Fibroblast of villous mesenchyme (primary cell): ENCODE measurements around the gene ZNRF3. TPM values are rescaled to one million over a fixed set of nuclear protein-coding genes. Genes with fewer than 3 reads are reported as not detected.
"Not testable (repeated sequence)": the region's sequence is repeated elsewhere in the genome, so short reads cannot be mapped to it uniquely, and the experiment has no call there.

ENCODE experiments used
- DNase-seq: peaks from one replicate; pipeline ENCODE4 v3.0.0-alpha.2; 2010; ENCODE audit warnings: low read depth
- H3K4me3 ChIP-seq: 2 replicates; pipeline ENCODE4 v1.5.1; 2011; ENCODE audit warnings: low read depth, mild to moderate bottlenecking, low read length
- total RNA-seq: library from RNA; depleted of rRNA; stranded (reverse); fragments of >200 nt; gene quantifications from 2 replicates; pipeline ENCODE4 v1.2.3, GENCODE V29; 2012
- TF ChIP-seq, protein P1 (sequence below): IDR thresholded peaks from 2 replicates; pipeline ENCODE4 v1.5.1; 2012; ENCODE audit warnings: low read depth, mild to moderate bottlenecking, low read length; ENCODE audit not compliant: insufficient read depth

Gene ZNRF3
- total RNA-seq, 1 donor, result 1.7 TPM

DNA sequence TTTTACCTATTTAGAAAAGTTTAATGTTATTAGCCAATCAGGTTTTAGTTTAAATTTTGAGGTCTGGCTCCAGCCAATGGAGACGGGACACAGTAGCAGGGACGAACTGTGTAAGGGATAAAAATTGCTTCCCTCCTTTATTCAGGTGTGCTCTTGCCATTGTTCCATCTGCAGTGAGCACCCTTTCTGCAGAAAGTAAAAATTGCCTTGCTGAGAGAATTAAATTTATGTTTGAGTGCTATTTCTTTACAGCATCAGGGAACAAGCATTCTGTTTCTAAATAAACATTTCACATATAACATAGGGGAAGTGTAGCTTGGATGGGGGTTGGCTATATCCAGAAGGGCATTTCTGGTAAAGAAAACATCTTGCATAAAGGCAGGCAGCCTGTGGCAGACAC, 36.4 kb upstream of the ZNRF3 start:
- no peak for DNase-seq
- H3K4me3 ChIP-seq, result no peak overlapping the region
- TF ChIP-seq, protein P1, sequence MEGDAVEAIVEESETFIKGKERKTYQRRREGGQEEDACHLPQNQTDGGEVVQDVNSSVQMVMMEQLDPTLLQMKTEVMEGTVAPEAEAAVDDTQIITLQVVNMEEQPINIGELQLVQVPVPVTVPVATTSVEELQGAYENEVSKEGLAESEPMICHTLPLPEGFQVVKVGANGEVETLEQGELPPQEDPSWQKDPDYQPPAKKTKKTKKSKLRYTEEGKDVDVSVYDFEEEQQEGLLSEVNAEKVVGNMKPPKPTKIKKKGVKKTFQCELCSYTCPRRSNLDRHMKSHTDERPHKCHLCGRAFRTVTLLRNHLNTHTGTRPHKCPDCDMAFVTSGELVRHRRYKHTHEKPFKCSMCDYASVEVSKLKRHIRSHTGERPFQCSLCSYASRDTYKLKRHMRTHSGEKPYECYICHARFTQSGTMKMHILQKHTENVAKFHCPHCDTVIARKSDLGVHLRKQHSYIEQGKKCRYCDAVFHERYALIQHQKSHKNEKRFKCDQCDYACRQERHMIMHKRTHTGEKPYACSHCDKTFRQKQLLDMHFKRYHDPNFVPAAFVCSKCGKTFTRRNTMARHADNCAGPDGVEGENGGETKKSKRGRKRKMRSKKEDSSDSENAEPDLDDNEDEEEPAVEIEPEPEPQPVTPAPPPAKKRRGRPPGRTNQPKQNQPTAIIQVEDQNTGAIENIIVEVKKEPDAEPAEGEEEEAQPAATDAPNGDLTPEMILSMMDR, result no peak

DNA sequence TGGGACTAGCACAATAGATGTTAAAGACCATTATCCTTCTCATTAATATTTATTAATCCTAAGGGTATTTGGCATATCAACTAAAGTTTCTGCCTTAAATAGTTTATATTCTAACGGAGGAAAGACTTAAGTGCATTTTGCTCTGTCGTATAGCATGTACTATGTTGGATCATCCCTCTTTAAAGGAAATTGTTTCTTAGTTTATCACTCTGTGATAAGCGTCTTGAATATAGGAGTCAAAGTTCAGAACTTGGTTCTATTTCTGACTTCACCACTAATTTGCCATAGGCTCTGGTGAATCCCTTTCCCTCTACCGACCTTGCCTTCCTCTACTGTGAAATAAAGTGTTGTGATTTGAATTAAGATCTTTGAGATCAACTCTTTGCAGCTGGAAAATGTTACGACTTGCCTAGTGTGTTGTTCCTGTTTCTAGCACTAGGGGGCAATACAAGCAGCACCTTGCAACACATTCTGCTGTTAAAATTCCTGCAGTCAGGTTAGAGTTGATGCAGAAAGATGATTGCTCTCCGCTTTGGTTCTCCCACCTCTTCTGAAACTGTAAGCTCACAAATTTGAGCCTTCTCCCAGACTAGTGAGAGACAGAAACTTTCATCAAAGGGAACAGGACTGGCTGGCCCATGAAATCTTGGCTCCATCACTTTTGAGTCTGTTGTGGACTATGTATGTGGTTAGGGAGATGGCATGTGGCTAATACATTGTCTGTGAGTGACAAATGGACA, 27.8 kb upstream of the ZNRF3 start:
- DNase-seq, result peak; percentile 78
- no peak overlapping the region for H3K4me3 ChIP-seq
- TF ChIP-seq, protein P1, result peak; percentile 92

DNA sequence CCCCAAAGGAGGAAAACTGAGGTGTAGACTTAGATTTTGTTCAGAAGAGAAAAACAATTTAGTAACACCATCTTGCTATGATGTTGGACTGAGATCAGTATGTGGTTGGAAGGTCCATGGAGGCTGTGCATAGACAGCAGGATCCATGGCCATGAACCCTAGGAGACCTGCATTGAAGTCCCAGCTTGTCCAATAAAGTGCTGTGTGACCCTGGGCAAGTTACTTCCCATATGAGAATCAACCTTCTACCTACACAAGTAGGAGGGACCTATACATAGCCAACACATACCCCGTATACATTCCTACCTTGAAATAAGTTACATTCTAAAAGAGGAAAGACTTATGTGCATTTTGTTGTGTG, 27.3 kb upstream of the ZNRF3 start:
- DNase-seq, result no peak
- no peak overlapping the region for H3K4me3 ChIP-seq
- TF ChIP-seq, protein P1, result no peak

DNA sequence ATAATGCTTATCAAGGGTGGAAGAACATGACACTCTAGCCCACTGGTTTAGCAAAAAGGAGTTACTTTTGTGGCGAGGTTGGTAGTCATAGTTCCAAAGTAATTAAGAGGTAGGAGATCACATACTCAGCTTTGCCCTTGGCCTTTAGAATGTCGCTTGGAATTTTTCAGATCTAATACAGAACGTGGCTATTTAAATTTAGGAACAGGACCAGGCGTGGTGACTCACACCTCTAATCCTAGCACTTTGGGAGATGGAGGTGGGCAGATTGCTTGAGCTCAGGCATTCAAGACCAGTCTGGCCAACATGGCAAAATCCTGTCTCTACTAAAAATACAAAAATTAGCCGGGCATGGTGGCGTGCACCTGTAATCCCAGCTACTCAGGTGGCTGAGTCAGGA, 26.1 kb upstream of the ZNRF3 start:
- TF ChIP-seq, protein P1, result no peak
- DNase-seq, result no peak
- H3K4me3 ChIP-seq, result no peak overlapping the region

DNA sequence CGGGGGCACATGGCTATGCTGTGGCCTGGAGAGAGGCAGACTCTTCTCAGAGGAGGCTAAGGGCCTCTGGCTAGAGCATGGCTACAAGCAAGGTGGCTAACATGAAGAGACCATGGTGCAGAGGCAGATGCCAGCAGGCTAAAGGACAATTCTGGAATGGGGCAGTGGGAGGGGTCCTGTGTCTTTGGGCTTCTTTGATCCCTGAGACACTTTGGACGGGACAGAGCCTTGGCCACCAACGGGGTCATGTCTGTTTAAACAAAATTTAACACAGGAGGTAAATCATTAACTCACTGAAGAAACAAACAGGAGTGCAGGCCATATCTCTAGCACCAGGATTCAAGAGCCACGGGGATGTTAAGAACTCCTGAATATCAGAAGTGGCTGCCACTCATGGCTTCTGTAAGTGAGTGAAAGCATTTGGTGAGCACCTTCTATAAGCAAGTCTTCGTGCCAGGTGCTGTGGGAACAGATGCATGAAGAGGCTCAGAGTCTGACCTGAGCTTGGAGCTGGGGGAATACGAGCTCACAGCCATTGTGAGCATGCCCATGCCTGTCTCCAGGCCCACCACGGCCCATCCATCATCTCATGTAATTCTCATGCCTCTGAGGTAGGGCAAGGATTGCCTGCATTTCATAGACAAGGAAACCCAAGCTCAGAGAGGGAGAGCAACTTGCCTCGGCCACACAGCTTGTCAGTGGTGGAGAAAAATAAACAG, 18.3 kb upstream of the ZNRF3 start:
- no peak overlapping the region for H3K4me3 ChIP-seq
- TF ChIP-seq, protein P1, result no peak
- DNase-seq, result no peak

DNA sequence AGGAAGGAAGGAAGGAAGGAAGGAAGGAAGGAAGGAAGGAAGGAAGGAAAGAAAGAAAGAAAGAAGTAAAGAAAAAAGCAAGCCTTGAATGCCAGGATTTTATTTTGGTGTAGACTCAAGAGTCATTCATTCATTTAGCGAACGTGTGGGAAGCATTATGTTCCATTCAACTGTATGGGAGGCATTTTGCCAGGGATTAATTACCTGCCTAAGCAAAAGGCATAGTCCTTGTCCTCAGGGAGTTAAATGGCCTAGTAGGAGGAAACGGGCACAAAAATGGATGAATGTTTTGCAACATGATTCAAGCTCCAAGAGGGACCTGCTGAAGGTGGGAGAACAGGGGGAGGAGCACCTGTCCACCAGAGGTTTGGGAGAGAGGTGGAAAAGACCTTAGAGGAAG, 16.2 kb upstream of the ZNRF3 start:
- no peak for DNase-seq
- H3K4me3 ChIP-seq, result no peak overlapping the region
- TF ChIP-seq, protein P1, result no peak

DNA sequence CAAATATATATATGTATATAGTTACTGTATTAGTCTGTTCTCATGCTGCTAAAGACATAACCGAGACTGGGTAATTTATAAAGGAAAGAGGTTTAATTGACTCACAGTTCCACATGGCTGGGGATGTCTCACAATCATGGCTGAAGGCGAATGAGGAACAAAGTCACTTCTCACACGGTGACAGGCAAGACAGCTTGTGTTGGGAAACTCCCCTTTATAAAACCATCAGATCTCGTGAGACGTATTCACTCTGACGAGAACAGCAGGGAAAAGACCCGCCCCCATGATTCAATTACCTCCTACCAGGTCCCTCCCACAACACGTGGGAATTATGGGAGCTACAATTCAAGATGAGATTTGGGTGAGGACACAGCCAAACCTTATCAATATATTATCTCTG, 15.0 kb upstream of the ZNRF3 start:
- DNase-seq, H3K4me3 ChIP-seq: not testable (repeated sequence)
